NCI-H1105 (cell line): Measurements from ENCODE around the gene MALAT1.
"Not testable (repeated sequence)": the region's sequence is repeated elsewhere in the genome, so short reads cannot be mapped to it uniquely, and the experiment has no call there.

Experiments
- DNase-seq: peaks from one replicate; lab custom pipeline; 2025; lab: John Stamatoyannopoulos, UW

The MALAT1 gene

DNA sequence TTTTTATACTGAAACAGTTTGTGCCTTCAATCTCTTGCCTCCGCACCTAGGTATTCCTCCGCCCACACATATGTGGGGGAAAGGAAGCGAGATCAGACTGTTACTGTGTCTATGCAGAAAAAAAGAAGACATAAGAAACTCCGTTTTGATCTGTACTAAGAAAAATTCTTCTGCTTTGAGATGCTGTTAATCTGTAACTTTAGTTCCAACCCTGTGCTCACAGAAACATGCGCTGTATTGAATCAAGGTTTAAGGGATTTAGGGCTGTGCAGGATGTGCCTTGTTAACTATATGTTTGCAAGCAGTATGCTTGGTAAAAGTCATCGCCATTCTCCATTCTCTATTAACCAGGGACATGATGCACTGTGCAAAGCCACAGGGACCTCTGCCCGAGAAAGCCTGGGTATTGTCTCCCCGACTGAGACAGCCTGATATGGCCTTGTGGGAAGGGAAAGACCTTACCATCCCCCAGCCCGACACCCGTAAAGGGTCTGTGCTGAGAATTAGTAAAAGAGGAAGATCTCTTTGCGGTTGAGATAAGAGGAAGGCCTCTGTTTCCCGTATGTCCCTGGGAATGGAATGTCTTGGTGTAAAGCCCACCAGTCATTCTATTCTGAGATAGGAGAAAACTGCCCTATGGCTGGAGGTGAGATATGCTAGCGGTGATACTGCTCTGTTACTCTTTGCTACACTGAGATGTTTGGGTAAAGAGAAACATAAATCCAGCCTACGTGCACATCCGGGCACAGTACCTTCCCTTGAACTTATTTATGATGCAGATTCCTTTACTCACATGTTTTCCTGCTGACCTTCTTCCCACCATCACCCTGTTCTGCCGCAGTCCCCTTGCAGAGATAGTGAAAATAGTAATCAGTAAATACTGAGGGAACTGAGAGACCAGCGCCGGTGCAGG lies 24.1 kb downstream of the MALAT1 start:
- DNase-seq: not testable (repeated sequence)

GRCh38 chr11:65523631-65523968 lies 24.8 kb downstream of the MALAT1 start:
- DNase-seq: not testable (repeated sequence)

DNA sequence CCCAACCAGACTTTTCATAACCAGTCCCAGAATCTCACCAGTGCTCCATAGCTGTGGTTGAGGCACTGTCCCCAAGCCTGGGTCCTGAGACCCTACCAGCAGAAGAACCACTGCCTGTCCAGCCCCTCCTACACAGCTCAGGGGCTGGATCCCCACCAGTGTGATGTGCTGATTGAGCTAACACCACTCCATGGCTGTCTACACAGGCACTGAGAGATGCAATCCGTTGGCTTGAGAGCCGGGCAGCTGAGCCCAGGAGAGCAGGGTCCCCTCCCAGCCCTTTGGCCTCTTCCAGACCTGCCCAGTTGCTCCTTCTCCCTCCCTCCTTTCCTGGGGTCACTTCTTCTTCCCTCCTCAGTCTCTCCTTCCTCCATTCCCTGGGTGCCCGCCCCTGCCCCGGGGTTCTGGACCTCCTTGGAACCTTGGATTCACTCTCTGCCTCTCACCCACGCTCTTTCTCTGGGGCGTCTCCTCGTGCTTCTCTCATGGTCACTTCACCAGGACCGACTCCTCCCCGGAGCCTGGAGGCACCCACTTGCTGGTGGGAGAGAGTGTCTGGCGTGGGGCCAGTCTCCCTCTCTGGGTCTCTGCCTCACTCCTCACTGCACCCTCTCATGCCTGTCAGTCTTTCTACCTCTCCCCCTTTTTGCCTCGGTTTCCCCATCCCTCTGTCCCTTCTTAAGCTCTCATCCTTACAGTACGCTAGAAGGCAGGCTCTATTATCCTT lies 25.3 kb downstream of the MALAT1 start:
- DNase-seq: no peak

- DNase-seq: peak; percentile 60
Measured at GRCh38 chr11:65524741-65525545, 26.1 kb downstream of the MALAT1 start, which contains the start of gene SCYL1. Gene SCYL1 (plus strand): TSS chr11:65525083. CDS start chr11:65525154, 71 bp downstream.

- no peak for DNase-seq
Measured at GRCh38 chr11:65525546-65526480, 27.0 kb downstream of the MALAT1 start.

DNA sequence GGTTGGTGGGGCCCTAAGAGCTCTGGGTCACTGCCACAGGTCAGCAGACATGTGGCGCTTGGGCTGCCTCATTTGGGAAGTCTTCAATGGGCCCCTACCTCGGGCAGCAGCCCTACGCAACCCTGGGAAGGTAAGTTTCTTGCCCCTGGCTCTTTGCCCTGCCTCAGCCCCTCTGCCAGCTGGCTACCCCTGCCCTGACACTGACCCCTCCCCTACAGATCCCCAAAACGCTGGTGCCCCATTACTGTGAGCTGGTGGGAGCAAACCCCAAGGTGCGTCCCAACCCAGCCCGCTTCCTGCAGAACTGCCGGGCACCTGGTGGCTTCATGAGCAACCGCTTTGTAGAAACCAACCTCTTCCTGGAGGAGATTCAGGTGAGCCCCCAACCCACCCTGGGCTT lies 27.9 kb downstream of the MALAT1 start:
- no peak for DNase-seq

DNA sequence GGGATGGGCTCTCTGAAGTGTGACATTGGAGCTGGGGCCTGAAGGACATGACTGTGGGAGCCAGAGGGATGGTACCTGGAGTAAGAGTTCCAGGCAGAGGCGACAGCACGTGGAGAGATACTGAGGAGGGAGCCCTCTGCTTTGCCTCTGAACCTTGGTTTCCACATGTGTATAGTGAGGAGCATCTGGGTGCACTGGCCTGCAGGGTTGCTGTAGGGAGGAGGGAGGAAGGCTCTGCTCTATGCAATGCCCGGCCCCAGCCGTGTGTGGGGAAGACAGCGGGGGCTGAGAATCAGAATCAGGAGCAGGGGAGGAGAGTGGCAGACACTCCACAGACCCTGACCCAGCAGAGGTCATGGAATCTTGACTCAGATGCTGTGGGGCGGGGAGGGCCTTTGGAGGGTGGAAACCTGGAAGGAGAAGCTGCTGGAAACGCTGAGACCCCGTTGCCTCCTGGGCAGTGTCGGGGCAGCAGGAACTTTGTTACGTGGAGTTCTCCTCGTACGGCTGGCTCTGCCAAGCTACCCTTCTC lies 30.0 kb downstream of the MALAT1 start:
- no peak for DNase-seq

DNA sequence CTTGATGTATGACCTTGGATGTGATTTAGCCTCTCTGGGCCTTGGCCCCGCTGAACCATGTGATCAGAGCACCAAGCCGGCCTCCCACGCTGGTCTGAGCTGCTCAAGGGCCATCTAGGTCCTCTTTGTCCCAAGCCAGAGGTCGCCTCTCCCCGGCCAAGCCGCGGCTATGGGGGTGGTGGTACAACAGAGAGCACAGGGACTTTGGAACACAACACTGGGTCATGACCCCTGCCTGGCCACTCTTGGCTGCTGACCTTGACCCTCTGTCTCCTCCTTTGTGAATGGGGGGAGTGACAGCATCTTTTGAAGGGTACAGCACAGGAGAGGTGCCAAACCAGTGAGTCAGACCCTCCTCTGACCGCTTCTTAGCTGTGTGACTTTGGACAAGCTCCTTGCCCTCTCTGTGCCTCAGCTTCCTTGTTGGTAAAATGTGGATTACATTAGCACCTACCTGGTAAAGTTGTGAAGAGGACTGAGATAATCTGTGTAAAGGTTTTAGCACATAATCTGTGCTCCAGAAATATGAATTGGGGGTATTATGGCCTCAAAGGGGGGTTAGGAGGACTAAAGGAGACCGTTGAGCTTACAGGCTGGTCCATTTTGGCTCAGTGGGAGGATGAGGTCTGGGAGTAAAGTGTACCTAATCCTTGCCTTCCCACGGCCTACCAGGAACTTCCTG lies 30.8 kb downstream of the MALAT1 start:
- DNase-seq: no peak

GRCh38 chr11:65530157-65530496 lies 31.3 kb downstream of the MALAT1 start:
- DNase-seq: no peak

DNA sequence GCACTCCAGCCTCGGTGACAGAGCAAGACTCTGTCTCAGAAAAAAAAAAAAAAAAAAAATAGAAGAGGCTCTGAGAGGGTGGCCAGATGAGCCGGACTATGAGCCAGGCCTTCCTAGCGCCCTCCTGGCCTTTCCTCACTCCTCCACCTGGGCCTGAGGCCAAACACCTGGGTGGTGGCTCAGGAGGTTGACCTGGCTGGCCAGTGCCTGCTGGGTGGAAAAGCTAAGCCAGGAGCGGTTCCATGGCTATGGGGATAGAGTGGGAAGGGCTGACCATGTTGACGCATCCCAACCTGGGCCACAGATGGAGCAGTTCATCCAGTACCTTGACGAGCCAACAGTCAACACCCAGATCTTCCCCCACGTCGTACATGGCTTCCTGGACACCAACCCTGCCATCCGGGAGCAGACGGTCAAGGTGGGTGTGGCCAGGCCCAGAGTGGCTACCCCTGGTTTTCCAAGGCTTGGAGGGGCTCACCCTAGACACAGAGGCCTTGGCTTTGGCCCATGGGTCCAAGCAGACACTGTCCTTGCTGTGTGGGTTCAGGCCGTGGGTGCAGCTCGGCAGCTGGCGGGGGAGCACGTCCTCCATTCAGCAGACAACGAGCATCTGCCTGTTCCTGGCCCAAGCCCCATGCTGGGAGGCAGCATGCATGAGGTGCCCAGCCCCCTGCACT lies 33.7 kb downstream of the MALAT1 start:
- no peak for DNase-seq

DNA sequence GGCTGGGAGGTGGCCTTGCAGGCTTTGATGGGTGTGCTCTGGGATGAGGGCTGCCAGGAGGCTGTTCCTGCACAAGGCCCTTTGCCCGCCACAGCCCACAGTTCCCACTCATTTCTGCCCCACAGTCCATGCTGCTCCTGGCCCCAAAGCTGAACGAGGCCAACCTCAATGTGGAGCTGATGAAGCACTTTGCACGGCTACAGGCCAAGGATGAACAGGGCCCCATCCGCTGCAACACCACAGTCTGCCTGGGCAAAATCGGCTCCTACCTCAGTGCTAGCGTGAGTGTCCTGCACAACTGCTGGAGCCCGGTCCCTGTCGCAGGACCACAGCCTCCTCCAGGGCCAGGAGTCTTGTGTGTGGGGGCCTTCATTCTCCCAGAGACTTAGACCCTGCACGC lies 36.3 kb downstream of the MALAT1 start:
- DNase-seq: no peak

DNA sequence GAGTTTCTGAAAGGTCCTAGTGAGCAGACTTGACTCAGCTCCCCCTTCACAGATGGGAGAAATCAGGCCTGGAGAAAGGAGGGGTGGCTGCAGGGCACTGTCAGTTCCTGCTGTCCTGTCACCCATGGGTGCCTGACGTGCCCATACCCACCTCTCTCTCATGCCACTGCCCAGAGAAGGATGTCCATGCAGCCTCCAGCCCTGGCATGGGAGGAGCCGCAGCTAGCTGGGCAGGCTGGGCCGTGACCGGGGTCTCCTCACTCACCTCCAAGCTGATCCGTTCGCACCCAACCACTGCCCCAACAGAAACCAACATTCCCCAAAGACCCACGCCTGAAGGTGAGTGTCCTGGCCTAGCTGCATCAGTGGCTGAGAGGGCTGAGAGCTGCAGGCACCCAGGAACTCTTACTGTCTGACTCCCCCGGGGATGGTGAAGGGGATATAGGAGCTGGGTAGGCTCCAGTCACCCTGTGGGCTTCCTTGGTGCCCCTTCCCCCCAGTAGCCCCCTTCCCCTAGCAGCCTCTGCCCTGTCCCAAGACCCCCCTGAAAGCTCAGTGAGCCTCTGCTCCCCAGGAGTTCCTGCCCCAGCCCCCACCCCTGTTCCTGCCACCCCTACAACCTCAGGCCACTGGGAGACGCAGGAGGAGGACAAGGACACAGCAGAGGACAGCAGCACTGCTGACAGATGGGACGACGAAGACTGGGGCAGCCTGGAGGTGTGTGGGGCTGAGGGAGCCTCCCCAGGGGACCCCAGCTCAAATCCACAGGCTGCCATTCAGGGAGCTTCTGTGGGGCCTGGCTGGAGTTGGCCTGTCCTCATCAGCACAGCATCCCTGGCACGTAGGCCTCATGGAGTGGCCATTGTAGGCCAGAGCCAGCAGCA lies 37.8 kb downstream of the MALAT1 start:
- no peak for DNase-seq

DNA sequence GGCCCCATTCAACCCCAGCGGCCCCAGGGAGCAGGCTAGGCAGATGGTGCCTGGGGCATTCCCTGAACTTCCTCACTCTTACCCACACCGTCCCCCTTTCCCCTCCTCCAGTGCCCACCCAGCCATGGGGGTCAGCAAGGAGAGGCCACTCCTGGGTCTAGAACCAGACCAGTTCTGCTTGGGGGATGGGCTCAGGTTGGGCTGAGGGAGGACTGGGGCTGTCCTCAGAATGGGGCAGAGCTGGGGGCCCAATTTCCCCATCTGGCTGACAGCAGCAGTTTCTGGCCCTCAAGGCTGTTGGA lies 38.4 kb downstream of the MALAT1 start:
- no peak for DNase-seq

DNA sequence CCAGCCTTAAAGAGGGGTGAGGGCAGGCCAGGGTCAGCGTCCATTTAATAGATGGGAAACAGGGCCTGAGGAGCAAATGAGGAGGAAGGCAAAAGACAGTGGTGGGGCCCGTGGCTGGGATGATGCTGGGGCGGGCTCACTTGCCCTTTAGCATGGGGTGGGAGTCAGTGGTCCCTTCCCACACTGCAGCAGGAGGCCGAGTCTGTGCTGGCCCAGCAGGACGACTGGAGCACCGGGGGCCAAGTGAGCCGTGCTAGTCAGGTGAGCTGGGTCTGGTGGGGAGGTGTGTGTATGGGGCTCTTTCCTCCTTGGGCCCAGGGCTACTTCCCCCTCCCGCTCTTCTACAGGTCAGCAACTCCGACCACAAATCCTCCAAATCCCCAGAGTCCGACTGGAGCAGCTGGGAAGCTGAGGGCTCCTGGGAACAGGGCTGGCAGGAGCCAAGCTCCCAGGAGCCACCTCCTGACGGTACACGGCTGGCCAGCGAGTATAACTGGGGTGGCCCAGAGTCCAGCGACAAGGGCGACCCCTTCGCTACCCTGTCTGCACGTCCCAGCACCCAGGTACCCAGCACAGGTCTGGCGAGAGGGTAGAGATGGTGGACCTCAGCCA lies 38.9 kb downstream of the MALAT1 start:
- DNase-seq: no peak

GRCh38 chr11:65538232-65538914 lies 39.5 kb downstream of the MALAT1 start:
- DNase-seq: no peak

DNA sequence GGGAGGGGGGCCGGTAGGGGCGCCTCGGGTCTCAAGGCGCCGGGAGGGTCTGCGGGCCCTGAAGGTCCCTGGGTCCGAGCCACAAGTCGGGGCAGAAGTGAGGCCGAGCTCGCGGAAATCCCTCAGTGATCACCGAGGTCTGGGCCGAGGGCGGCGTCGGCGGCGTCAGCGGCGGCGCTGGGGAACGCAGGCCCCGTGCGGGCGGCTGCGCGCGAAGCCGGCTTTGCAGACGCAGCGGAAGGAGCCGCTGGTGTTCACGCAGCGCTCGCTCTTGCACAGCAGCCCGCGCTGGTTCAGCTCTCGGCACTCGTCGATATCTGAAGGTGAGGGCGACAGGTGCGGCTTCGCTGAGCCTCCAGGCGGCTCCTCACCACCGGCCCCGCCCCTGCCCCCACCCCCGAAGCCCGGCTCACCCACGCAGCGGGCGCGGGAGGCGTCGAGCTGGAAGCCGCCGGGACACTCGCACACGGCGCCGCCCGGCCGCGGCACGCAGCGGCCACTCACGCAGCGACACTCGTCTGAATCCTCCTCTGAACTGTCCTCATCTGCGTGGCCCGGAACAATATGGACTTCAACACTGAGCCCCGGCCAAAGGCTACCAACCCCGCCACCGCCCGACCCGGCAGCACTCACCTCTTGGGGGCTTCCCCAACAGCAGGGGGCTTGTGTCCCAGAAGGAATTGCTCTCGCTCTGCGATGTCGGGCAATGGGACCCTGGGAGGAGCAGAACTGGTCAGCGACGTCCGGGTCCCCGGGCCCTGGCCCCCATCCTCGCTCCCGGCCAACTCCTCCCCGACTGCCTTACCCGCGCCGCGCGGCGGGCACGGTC lies 40.3 kb downstream of the MALAT1 start:
- DNase-seq: no peak

DNA sequence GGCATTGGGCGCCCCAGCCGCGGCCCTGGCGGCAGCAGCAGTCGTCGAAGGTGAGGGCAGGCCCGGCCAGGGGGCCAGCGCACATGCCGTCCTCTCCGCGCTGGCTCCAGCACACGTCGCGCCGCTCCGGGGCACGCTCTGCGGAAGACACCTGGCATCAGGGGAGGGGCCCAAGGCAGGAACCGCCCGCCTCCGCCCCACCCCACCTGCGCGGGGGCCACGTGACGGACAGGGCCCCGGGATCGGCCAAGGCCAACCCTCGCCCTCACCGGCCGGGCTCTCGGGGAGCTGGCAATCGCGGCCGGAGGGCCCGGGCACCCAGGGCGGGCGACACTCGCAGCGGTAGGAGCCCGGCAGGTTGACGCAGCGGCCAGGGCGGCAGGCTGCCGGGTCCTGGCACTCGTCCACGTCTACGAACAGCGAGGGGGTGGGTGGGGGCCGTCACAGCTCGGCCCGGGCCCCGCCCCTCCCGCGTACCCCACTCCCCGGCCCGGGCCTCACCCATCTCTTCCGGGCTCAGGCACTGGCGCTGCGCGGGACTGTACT lies 41.0 kb downstream of the MALAT1 start:
- peak; percentile 57 for DNase-seq
